ENCODE data around the gene CFAP74. TPM values are rescaled to one million over a fixed set of nuclear protein-coding genes. Genes with fewer than 3 reads are reported as not detected.

The CFAP74 gene
- total RNA-seq, 1 experiment from 2014 or later: not detected

GRCh38 chr1:1941868-1942752, 61.5 kb downstream of the CFAP74 start:
- Histone ChIP-seq H3K27me3 (ENCODE audit: low read length) (no peaks in the 10 kb centered on the region), H3K9me2 (replicated peaks; ENCODE audit: low read length) (no peaks in the 10 kb centered on the region), H3K4me2 (ENCODE audit: low read length) (no peak overlapping the region), H3K9ac (ENCODE audit: low read length) (no peak overlapping the region), H3K4me1 (ENCODE audit: insufficient read depth, low read length) (peaks cover 4% of the 10 kb centered on the region; the same call in 1 of the 2 replicates), H4K20me1 (ENCODE audit: low read length) (no peaks in the 10 kb centered on the region), H3K79me2 (ENCODE audit: low read length) (no peaks in the 10 kb centered on the region), H3K9me3 (ENCODE audit: low read length) (no peaks in the 10 kb centered on the region), H3K36me3 (ENCODE audit: low read depth, low read length) (no peaks in the 10 kb centered on the region), H3F3A (ENCODE audit: low read length, unreplicated experiment) (no peaks in the 10 kb centered on the region), H3K27ac (ENCODE audit: low read length) (no peak overlapping the region), H2AFZ (ENCODE audit: low read length) (no peak overlapping the region), H3K4me3 (ENCODE audit: low read length) (no peak overlapping the region)
- BruUV-seq (replicated peaks): no TSS peak
- intact Hi-C loops (cut with micrococcal nuclease): no loop called here
- ChIA-PET POLR2A (ENCODE audit: unreplicated experiment) (no interaction called here), CTCF (no interaction called here)
- TF ChIP-seq, protein P1, sequence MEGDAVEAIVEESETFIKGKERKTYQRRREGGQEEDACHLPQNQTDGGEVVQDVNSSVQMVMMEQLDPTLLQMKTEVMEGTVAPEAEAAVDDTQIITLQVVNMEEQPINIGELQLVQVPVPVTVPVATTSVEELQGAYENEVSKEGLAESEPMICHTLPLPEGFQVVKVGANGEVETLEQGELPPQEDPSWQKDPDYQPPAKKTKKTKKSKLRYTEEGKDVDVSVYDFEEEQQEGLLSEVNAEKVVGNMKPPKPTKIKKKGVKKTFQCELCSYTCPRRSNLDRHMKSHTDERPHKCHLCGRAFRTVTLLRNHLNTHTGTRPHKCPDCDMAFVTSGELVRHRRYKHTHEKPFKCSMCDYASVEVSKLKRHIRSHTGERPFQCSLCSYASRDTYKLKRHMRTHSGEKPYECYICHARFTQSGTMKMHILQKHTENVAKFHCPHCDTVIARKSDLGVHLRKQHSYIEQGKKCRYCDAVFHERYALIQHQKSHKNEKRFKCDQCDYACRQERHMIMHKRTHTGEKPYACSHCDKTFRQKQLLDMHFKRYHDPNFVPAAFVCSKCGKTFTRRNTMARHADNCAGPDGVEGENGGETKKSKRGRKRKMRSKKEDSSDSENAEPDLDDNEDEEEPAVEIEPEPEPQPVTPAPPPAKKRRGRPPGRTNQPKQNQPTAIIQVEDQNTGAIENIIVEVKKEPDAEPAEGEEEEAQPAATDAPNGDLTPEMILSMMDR (conservative IDR thresholded peaks at IDR 0.05; ENCODE audit: low read depth, low read length): no peak
- no peak for TF ChIP-seq EZH2phosphoT487 (IDR thresholded peaks at IDR 0.05; ENCODE audit: borderline replicate concordance, low read length)
- TF ChIP-seq EZH2 (IDR thresholded peaks at IDR 0.05; ENCODE audit: low read length, unreplicated experiment): no peak
- no peak for DNase-seq
- no peak for ATAC-seq

DNA sequence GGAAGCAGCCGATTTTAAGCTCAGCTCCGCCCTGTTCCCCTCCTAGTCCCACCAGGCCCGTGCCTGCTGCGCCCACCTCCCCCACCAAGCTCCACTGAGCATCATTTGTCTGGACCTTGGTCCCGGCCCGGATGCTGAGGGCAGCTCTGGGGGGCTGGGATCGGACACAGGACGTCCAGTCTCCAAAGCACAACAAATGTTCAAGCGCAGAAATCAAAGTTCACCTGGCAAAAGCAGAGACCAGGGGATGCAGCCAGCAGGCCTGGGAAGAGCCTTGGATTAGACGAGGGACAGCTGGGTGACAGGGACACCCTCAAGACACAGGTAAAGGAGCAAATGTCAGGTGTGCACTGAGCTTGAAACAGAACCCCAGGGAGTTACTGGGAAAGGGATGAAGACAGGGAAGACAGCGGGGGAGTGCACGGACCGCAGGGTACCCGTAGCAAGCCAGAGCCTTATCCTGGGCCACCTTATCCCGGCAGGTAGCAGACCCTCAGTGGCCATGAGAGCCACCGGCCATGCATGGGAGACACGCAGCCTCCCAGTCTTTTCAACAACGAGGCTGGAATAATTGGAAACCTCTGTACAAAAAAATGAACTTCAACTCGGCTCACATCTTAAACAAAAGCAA, 62.3 kb downstream of the CFAP74 start:
- Histone ChIP-seq H3K4me2 (ENCODE audit: low read length) (no peak overlapping the region), H3F3A (ENCODE audit: low read length, unreplicated experiment) (no peaks in the 10 kb centered on the region), H2AFZ (ENCODE audit: low read length) (no peak overlapping the region), H3K4me1 (ENCODE audit: insufficient read depth, low read length) (peaks cover 4% of the 10 kb centered on the region; the same call in 1 of the 2 replicates), H3K9me2 (replicated peaks; ENCODE audit: low read length) (no peaks in the 10 kb centered on the region), H3K27ac (ENCODE audit: low read length) (no peak overlapping the region), H4K20me1 (ENCODE audit: low read length) (no peaks in the 10 kb centered on the region), H3K9me3 (ENCODE audit: low read length) (no peaks in the 10 kb centered on the region), H3K9ac (ENCODE audit: low read length) (no peak overlapping the region), H3K36me3 (ENCODE audit: low read depth, low read length) (no peaks in the 10 kb centered on the region), H3K4me3 (ENCODE audit: low read length) (no peak overlapping the region), H3K79me2 (ENCODE audit: low read length) (no peaks in the 10 kb centered on the region), H3K27me3 (ENCODE audit: low read length) (no peaks in the 10 kb centered on the region)
- TF ChIP-seq, protein P1 (conservative IDR thresholded peaks at IDR 0.05; ENCODE audit: low read depth, low read length): no peak
- TF ChIP-seq EZH2phosphoT487 (IDR thresholded peaks at IDR 0.05; ENCODE audit: borderline replicate concordance, low read length): no peak
- no peak for TF ChIP-seq EZH2 (IDR thresholded peaks at IDR 0.05; ENCODE audit: low read length, unreplicated experiment)
- DNase-seq: no peak
- intact Hi-C loops (cut with micrococcal nuclease): no loop called here
- ATAC-seq: no peak
- POLR2A ChIA-PET (ENCODE audit: unreplicated experiment): no interaction called here
- no TSS peak for BruUV-seq (replicated peaks)
- CTCF ChIA-PET: no interaction called here

DNA sequence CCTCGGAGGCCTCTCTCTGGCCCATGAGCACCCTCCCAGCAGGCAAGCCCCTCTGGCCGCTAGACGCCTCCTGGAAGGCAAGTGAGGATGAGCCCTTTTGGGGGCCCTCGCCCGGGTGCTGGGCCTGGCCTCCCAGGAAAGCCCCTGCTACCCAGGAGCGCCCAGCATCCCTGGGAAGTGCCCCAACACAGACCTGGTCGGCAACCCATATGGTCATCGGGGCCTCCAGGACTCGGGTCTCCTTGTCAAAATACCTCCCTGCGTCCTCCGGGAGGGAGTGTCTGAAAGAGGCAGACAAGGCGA, 63.5 kb downstream of the CFAP74 start:
- H3K9me2 ChIP-seq (replicated peaks; ENCODE audit: low read length): no peaks in the 10 kb centered on the region
- ChIA-PET POLR2A (ENCODE audit: unreplicated experiment) (no interaction called here), CTCF (no interaction called here)
- no peaks in the 10 kb centered on the region for H3K79me2 ChIP-seq (ENCODE audit: low read length)
- H4K20me1 ChIP-seq (ENCODE audit: low read length): no peaks in the 10 kb centered on the region
- H3K4me1 ChIP-seq (ENCODE audit: insufficient read depth, low read length): peaks cover 4% of the 10 kb centered on the region; the same call in 1 of the 2 replicates
- H3K9ac ChIP-seq (ENCODE audit: low read length): no peak overlapping the region
- no peak for ATAC-seq
- H2AFZ ChIP-seq (ENCODE audit: low read length): no peak overlapping the region
- no peak overlapping the region for H3K4me2 ChIP-seq (ENCODE audit: low read length)
- no peaks in the 10 kb centered on the region for H3K9me3 ChIP-seq (ENCODE audit: low read length)
- no peak overlapping the region for H3K27ac ChIP-seq (ENCODE audit: low read length)
- H3K27me3 ChIP-seq (ENCODE audit: low read length): no peaks in the 10 kb centered on the region
- BruUV-seq (replicated peaks): no TSS peak
- H3K36me3 ChIP-seq (ENCODE audit: low read depth, low read length): no peaks in the 10 kb centered on the region
- no peaks in the 10 kb centered on the region for H3F3A ChIP-seq (ENCODE audit: low read length, unreplicated experiment)
- no peak for DNase-seq
- H3K4me3 ChIP-seq (ENCODE audit: low read length): no peak overlapping the region
- TF ChIP-seq EZH2 (IDR thresholded peaks at IDR 0.05; ENCODE audit: low read length, unreplicated experiment) (no peak), EZH2phosphoT487 (IDR thresholded peaks at IDR 0.05; ENCODE audit: borderline replicate concordance, low read length) (no peak)
- TF ChIP-seq, protein P1 (conservative IDR thresholded peaks at IDR 0.05; ENCODE audit: low read depth, low read length): no peak
- intact Hi-C loops (cut with micrococcal nuclease): no loop called here

All from PC-3 (cell line).